CD4-positive, alpha-beta T cell treated with Interleukin-2 at 100 ng/mL for 4 hours (primary cell): ENCODE results near the gene MAP1B.

Source experiments
- DNase-seq: peaks from one replicate; pipeline ENCODE4 v3.0.0-alpha.2; 2020; ENCODE audit warnings: low spot score

Gene MAP1B

GRCh38 chr5:72252574-72253155, 145.4 kb downstream of the MAP1B start:
- DNase-seq: no peak

GRCh38 chr5:72255237-72255636, 148.0 kb downstream of the MAP1B start:
- no peak for DNase-seq

GRCh38 chr5:72255670-72256069, 148.4 kb downstream of the MAP1B start:
- DNase-seq: no peak

GRCh38 chr5:72256536-72256935, 149.3 kb downstream of the MAP1B start:
- DNase-seq: no peak
